KMS-11 (cell line): ENCODE results near the gene LGALSL.

Source experiments
- H2AFZ ChIP-seq: fragments of 200-600 bp; sonication (generic); 2 replicates; pipeline ENCODE4 v1.6.1; 2016; ENCODE audit warnings: antibody characterized with exemption, mixed run types, low read depth
- H3K27ac ChIP-seq: fragments of 200-600 bp; sonication (generic); 2 replicates; pipeline ENCODE4 v1.6.1; 2016; ENCODE audit warnings: mild to moderate bottlenecking, mixed run types
- H3K27me3 ChIP-seq: fragments of 200-600 bp; sonication (generic); 2 replicates; pipeline ENCODE4 v1.6.1; 2017; ENCODE audit warnings: mild to moderate bottlenecking, low read depth, mixed run types, moderate library complexity; ENCODE audit not compliant: insufficient read depth
- H3K36me3 ChIP-seq: fragments of 200-600 bp; sonication (generic); 2 replicates; pipeline ENCODE4 v1.6.1; 2017; ENCODE audit warnings: mild to moderate bottlenecking, mixed run types; ENCODE audit not compliant: insufficient read depth
- H3K4me1 ChIP-seq: fragments of 200-600 bp; sonication (generic); 2 replicates; pipeline ENCODE4 v1.6.1; 2016; ENCODE audit warnings: mild to moderate bottlenecking, low read depth, mixed run types; ENCODE audit not compliant: poor library complexity, severe bottlenecking
- H3K4me2 ChIP-seq: fragments of 200-600 bp; sonication (generic); 2 replicates; pipeline ENCODE4 v1.7.0; 2016; ENCODE audit warnings: mild to moderate bottlenecking, mixed run types
- H3K4me3 ChIP-seq: fragments of 200-600 bp; sonication (generic); IDR thresholded peaks from 2 replicates; pipeline ENCODE4 v1.6.1; 2017; ENCODE audit warnings: low read depth, low read length, mixed read lengths; ENCODE audit not compliant: insufficient read depth
- H3K79me2 ChIP-seq: fragments of 200-600 bp; sonication (generic); 2 replicates; pipeline ENCODE4 v1.6.1; 2016; ENCODE audit warnings: low read depth, mixed run types; ENCODE audit not compliant: insufficient read depth
- H3K9ac ChIP-seq: fragments of 200-600 bp; sonication (generic); 2 replicates; pipeline ENCODE4 v1.6.1; 2016; ENCODE audit warnings: mild to moderate bottlenecking, mixed run types
- H4K20me1 ChIP-seq: fragments of 200-600 bp; sonication (generic); 2 replicates; pipeline ENCODE4 v1.6.1; 2016; ENCODE audit warnings: mild to moderate bottlenecking, mixed run types; ENCODE audit not compliant: insufficient read depth
- TF ChIP-seq, protein P1 (sequence below): fragments of 200-600 bp; sonication (generic); conservative IDR thresholded peaks from 2 replicates; pipeline ENCODE4 v1.6.1; 2017; ENCODE audit warnings: low read depth, mild to moderate bottlenecking, antibody characterized with exemption, low read length, moderate library complexity, mixed read lengths

Gene LGALSL

DNA sequence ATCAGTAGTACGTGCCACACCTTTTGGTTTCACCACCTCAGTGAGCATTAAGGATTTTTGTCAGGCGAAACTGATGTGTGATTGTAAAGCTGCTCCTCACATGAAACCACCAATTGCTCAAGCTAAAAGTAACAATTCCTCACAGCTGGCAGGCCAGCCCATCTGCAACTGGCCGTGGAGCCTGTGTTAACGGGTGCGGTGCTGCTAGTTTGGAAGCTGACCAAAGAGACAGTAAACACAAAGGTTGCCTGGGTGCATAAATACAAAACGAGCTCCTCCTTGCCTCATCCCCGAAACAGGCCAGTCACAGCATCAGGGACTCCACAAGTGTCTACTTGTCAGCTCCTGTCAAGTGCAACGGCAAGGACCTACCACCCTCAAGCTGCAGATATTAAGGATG, 32.0 kb downstream of the LGALSL start:
- no peaks in the 10 kb centered on the region for H3K36me3 ChIP-seq
- TF ChIP-seq, protein P1, sequence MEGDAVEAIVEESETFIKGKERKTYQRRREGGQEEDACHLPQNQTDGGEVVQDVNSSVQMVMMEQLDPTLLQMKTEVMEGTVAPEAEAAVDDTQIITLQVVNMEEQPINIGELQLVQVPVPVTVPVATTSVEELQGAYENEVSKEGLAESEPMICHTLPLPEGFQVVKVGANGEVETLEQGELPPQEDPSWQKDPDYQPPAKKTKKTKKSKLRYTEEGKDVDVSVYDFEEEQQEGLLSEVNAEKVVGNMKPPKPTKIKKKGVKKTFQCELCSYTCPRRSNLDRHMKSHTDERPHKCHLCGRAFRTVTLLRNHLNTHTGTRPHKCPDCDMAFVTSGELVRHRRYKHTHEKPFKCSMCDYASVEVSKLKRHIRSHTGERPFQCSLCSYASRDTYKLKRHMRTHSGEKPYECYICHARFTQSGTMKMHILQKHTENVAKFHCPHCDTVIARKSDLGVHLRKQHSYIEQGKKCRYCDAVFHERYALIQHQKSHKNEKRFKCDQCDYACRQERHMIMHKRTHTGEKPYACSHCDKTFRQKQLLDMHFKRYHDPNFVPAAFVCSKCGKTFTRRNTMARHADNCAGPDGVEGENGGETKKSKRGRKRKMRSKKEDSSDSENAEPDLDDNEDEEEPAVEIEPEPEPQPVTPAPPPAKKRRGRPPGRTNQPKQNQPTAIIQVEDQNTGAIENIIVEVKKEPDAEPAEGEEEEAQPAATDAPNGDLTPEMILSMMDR: no peak
- H3K27ac ChIP-seq: peak overlapping the region; percentile 71
- peak overlapping the region; percentile 77 for H3K4me2 ChIP-seq
- H3K27me3 ChIP-seq: no peaks in the 10 kb centered on the region
- H3K9ac ChIP-seq: peak overlapping the region; percentile 16; the same call in 1 of the 2 replicates
- H3K4me1 ChIP-seq: peaks cover 87% of the 10 kb centered on the region
- H3K79me2 ChIP-seq: no peaks in the 10 kb centered on the region
- H2AFZ ChIP-seq: peak overlapping the region; percentile 19
- H3K4me3 ChIP-seq: peak overlapping the region; percentile 55
- H4K20me1 ChIP-seq: no peaks in the 10 kb centered on the region

GRCh38 chr2:64487256-64488049, 33.5 kb downstream of the LGALSL start:
- H2AFZ ChIP-seq: no peak overlapping the region
- H3K9ac ChIP-seq: no peak overlapping the region
- H3K27me3 ChIP-seq: no peaks in the 10 kb centered on the region
- no peaks in the 10 kb centered on the region for H4K20me1 ChIP-seq
- no peaks in the 10 kb centered on the region for H3K36me3 ChIP-seq
- H3K27ac ChIP-seq: peak overlapping the region; percentile 71; the same call in 1 of the 2 replicates
- peak overlapping the region; percentile 77 for H3K4me2 ChIP-seq
- H3K4me1 ChIP-seq: peaks cover 72% of the 10 kb centered on the region
- H3K79me2 ChIP-seq: no peaks in the 10 kb centered on the region
- TF ChIP-seq, protein P1: no peak
- no peak overlapping the region for H3K4me3 ChIP-seq

DNA sequence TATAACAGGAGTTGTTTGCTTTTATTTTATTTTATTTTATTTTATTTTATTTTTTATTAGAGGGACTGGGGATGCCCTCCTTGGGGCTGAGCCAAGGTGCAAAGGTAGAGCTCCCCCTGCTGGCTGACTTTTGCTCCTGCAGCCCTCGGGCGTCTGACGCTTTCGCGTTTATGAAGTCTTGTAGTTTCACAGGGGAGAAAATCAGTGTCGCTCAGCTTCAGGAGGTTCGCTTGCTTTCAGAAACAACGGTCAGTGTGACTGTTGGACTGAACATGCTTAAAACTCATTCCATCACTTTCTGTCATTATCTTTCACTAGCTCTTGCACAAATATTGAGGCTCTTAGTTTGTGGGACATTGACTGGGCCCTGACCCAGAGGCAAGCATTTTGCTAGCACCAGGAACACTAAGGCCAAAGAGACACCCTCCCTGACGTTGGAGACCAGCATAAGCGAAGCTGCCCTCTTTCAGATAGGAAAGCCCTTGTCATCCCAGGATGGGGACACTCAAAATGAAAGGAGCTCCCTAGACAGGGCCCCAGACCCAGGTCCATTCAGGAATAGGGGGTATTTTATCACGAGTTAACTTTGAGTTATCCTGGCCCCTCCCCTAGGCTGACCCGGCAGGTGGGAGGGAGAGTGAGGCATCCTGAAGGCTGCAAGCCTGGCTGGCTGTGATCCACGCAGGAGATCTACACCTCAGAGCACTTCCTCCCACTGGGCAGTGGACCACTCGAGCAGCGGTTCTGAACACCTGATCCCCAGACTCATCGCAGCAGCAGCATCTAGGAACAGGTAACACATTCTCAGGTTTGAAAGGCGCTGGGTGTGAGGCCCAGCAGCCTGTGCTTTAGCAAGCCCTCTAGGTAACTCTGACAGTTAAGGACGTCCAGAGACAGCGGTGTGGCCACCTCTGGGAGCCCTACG, 34.4 kb downstream of the LGALSL start:
- H3K27me3 ChIP-seq: no peaks in the 10 kb centered on the region
- H3K9ac ChIP-seq: no peak overlapping the region; the same call in 1 of the 2 replicates
- H2AFZ ChIP-seq: peak overlapping the region; percentile 80
- no peaks in the 10 kb centered on the region for H3K36me3 ChIP-seq
- H3K4me1 ChIP-seq: peaks cover 63% of the 10 kb centered on the region
- peak overlapping the region; percentile 56 for H3K4me2 ChIP-seq
- H3K4me3 ChIP-seq: no peak overlapping the region
- TF ChIP-seq, protein P1: peak; percentile 95
- H4K20me1 ChIP-seq: no peaks in the 10 kb centered on the region
- H3K79me2 ChIP-seq: no peaks in the 10 kb centered on the region
- no peak overlapping the region for H3K27ac ChIP-seq

DNA sequence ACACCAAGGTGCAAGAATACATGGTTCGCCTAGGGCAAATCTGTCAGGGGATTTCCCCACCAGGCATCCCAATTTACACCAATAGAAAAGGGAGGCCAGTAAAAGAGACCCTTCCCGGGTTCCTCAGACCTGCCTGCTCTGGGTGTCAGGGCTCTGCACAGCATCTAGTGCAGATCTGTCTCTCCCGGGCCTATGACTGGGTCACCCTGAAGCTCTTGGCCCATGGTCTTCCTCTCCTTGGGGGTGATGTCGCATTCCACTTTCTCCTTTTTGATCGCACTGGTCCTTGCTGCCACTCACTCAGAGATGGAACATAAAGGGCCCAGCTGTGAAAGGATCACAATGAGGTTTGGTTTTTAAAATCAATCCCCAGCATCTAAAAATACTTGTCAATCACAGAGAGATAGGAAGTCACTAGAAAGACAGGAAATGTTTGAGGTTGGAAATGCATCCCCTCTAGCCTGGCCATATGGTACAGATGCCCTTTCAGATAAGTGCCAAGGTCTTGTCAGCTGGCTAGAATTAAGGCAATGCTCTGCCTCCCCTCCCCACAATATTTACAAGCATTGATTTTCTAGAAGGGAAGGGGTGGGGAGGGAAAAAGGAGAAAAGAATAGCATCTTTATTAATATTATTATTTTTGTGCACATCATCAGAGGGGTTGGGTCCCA, 35.3 kb downstream of the LGALSL start:
- H3K27me3 ChIP-seq: no peaks in the 10 kb centered on the region
- no peak overlapping the region for H3K27ac ChIP-seq
- peaks cover 54% of the 10 kb centered on the region for H3K4me1 ChIP-seq
- H3K9ac ChIP-seq: no peak overlapping the region
- no peak overlapping the region for H3K4me3 ChIP-seq
- no peaks in the 10 kb centered on the region for H4K20me1 ChIP-seq
- H3K79me2 ChIP-seq: no peaks in the 10 kb centered on the region
- no peaks in the 10 kb centered on the region for H3K36me3 ChIP-seq
- H2AFZ ChIP-seq: no peak overlapping the region
- H3K4me2 ChIP-seq: no peak overlapping the region
- TF ChIP-seq, protein P1: no peak
